Measurements from ENCODE around the gene MEX3A.
"Not testable (repeated sequence)": the region's sequence is repeated elsewhere in the genome, so short reads cannot be mapped to it uniquely, and the experiment has no call there.

Gene MEX3A

DNA sequence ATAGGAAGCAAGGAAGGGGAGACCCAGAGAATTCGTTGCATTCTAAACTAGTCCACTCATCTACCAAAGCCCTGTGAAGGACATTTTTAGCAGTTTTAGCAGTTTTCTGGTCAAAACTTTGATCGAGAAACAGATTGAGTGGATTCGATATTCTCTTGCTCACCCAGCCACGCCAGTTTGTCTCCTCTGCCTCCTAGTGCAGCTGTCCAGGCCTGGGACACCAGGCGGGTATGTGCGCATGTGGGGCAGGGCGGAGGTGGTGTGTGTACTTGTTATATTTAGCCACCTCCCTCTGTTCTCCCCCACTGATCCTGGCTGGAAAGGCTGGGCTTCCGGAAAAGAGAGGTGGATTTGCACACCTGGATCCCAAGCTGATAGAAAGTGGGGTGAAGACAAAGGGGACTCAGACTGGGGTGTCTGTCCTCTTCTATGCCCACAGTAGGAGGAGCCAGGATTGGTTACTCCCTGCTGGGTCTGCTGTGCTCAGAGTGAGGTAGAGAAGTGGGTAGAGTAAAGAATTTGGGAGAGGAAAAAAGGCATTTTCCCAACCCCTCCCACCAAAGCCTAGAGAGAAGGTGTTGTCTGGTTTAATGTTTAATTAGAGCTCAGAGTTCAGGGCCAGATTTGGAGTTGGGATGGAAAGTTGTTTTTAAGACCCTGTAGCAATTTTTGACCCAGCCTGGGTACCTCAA is 36.1 kb upstream of the MEX3A start:
- no peak for DNase-seq

DNA sequence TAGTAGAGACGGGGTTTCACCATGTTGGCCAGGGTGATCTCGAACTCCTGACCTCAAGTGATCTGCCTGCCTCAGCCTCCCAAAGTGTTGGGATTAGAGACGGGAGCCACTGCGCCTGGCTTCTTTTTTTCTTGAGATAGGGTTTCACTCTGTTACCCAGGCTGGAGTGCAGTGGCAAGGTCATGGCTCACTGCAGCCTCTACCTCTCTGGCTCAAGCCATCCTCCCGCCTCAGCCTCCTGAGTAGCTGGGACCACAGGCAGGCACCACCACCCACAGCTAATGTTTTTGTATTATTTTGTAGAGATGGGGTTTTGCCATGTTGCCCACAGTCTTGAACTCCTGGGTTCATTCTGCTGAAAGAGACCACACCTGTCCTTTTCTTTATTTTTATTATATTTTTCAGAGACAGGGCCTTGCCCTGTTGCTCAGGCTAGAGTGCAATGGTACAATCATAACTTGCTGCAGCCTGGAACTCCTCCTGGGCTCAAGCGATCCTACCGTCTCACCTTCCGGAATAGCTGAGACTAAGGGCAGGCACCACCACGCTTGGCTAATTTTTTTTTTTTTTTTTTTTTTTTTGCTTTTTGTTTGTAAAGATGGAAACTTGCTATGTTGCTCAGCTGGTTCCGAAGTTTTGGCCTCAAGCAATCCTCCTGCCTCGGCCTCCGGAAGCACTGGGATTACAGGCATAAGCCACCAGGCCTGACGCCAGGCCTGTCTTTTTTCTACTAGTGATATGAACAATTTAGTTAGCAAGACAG is 35.3 kb upstream of the MEX3A start:
- no peak for DNase-seq

DNA sequence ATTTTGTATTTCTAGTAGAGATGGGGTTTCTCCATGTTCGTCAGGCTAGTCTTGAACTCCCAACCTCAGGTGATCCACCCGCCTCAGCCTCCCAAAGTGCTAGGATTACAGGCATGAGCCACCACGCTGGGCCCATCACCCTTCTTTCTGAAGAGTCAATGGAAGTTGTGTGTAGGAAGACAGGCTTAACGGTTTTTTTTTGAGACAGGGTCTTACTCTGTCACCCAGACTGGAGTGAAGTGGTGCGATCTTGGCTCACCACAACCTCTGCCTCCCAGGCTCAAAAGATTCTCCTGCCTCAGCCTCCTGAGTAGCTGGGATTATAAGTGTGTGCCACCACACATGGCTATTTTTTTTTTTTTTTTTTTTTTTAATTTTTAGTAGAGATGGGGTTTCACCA is 34.5 kb upstream of the MEX3A start:
- not testable (repeated sequence) for DNase-seq

DNA sequence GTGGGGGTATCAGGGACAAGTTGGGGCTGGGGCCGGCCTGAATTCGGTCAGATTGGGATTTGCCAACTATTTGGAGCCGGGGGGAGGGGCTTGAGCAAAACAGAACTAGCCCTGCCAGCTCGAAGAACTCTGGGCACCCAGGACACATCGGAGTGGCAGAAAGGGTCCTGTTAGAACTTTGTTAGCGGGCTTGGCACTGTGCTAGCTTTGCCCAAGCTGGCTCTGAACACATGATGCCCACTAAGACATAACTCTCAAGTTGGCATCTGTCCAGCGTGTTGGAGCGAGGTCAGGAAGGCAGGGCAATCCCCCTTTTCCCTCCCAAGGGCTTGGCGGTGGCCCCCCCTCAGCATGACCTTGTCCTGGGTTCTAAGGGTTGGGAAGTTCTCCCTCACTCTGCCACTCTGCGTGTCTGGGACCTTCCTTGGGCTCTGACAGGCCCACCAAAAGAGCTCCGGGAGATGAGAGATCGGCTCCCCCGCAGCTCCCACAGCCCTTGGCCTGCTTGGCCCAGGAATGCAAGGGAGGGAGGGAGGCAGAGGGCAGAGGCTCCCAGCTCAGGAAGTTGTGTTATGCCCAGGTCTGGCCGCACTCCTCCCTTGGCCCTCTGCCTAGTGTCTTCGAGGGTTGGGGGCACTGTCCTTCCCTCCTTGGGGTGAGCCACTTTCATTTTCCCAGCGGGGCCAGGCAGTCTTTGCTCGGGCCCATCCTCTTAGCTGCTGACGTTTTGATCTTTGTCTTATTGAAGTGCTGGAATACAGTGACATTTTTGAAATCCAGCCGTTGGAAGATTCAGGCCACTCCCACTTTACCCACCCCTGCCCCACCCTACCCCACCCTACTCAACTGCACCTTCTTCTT is 33.5 kb upstream of the MEX3A start:
- DNase-seq = no peak

DNA sequence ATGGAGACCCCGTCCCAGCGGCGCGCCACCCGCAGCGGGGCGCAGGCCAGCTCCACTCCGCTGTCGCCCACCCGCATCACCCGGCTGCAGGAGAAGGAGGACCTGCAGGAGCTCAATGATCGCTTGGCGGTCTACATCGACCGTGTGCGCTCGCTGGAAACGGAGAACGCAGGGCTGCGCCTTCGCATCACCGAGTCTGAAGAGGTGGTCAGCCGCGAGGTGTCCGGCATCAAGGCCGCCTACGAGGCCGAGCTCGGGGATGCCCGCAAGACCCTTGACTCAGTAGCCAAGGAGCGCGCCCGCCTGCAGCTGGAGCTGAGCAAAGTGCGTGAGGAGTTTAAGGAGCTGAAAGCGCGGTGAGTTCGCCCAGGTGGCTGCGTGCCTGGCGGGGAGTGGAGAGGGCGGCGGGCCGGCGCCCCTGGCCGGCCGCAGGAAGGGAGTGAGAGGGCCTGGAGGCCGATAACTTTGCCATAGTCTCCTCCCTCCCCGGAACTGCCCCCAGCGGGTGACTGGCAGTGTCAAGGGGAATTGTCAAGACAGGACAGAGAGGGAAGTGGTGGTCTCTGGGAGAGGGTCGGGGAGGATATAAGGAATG is 32.8 kb upstream of the MEX3A start:
- DNase-seq = no peak

DNA sequence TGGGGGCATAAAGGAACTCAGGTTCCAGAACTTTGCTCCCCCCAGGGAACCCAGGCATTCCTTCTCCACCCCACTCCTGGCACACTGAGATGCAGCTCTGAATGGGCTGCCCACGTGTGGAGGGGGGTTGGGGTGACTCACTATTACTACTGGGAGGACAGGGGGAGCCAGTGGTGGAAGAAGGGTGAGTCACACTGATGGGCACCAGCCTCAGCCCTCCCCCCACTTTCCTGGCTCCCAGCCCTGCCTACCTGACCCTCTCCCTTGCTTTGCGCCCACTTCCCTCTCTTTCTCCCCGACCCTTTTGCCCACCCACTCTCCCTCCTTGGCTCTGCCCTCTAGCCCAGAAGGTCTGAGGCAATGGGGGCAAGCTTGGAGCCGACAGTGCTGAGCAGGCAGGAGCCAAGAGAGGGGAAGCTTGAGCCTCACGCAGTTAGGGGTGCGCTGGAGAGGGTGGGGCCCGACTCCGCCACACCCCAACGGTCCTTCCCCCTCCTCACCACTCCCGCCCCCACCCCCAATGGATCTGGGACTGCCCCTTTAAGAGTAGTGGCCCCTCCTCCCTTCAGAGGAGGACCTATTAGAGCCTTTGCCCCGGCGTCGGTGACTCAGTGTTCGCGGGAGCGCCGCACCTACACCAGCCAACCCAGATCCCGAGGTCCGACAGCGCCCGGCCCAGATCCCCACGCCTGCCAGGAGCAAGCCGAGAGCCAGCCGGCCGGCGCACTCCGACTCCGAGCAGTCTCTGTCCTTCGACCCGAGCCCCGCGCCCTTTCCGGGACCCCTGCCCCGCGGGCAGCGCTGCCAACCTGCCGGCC is 32.0 kb upstream of the MEX3A start, which contains the start of gene LMNA:
Gene LMNA, plus strand, starts transcription at position 611 of the 818 bp plus-strand sequence. CDS start 208 bp downstream, outside the sequence.
- DNase-seq = peak; percentile 46

DNA sequence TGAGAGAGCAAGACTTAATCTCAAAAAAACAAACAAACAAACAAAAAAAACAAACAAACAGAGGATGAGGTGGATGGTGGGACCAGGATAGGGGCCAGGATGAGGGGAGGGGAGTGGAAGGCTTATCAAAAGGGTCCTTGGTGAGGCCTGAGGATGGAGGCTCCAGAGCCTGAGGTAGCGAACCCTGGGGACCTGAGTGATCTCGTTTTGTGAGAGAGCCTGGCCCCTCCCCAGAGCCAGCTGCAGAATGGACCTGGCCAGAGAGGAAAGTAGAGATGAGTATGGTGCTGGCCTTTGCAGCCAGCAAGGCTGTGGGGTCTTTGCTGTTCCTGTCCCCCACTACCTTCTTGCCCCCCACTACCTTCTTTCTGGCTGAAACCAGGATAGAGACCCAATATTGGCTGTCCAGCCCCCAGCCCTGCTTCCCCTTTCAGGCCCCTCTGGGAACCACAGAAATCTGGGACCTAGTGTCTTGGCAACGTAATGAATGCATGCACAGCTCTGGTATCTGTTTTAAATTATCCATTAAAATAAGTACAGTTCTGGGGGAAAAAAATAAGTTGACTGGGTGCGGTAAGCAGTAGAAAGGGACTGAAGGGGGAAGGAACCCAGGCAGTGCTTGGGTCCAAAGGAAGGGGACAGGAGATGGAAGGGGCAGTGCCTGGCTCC is 31.2 kb upstream of the MEX3A start:
- no peak for DNase-seq

DNA sequence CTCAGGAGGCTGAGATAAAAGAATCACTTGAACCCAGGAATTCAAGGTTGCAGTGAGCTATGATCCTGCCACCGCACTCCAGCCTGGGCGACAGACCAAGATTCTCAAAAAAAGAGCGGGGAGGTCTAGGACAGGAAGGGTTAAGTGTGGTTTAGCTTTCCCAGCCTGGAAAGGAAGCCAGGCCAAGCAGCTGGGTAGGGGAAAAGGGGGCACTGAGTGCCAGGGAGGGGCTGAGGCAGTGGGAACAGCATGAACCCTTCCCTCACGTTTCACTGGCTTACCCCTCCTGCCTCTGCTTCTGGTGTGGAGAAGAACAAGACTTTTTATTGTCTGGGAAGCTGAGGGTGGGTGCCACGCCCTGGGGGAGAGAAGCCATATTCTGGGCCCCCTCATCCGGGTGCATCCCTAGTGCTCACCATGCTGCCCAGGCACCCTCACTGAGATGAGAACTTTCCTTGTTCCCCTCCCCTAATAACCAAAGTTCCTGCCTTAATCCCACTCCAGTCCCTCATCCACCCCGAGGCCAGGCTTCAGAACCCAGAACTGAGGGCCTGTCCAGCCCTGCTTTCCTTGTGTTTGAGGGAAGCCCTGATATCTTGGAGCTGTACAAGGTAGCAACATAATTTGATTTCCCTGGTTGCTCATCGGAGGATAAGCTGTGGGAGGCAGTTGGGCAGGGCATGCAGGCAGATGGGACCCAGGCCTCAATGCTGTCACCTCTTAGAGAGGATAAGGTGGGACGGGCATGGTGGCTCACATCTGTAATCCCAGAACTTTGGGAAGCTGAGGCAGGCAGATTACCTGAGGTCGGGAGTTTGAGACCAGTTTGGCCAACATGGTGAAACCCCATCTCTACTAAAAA is 30.2 kb upstream of the MEX3A start:
- no peak for DNase-seq

DNA sequence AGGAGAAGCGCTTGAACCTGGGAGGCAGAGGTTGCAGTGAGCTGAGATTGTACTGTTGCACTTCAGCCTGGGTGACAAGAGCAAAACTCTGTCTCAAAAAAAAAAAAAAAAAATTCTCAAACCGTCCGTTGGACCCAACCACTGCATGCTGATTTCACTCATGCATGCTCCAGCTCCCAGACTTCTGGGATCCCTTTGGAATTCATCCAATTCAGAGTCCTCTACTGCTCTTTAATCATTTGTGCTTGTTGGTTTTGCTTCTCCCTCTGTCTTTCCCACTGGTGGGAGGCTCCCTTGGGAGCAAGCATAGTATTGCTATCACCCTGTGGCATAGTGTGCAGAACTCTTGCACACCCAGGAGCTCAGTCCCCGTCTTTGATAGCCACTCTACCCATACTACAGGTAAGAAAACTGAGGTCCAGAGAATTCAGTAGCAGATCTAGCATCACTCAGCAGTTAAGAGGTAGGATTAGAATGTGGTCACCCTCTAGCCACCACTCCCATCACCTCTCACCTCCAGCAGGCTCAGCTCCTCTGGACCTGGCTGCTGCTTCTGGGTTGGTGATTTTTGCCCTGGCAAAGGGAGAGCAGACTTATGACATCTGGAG is 29.2 kb upstream of the MEX3A start:
- no peak for DNase-seq

DNA sequence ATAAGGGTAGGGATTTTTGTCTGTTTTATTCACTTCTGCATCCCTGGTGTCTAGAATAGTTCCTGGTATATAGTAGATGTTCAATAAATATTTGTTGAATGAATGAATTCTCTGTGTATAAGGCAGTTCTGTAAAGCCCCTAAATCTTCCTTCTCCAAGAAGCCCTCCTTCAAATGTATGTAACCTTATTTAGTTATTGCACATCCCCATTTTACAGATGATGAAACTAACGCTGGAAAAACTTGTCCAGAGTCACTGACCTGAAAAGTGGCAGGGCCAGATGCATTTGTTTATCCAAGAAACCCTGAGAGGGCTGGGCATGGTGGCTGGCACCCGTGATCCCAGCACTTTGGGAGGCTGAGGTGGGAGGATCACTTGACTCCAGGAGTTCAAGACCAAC is 28.0 kb upstream of the MEX3A start:
- no peak for DNase-seq

DNA sequence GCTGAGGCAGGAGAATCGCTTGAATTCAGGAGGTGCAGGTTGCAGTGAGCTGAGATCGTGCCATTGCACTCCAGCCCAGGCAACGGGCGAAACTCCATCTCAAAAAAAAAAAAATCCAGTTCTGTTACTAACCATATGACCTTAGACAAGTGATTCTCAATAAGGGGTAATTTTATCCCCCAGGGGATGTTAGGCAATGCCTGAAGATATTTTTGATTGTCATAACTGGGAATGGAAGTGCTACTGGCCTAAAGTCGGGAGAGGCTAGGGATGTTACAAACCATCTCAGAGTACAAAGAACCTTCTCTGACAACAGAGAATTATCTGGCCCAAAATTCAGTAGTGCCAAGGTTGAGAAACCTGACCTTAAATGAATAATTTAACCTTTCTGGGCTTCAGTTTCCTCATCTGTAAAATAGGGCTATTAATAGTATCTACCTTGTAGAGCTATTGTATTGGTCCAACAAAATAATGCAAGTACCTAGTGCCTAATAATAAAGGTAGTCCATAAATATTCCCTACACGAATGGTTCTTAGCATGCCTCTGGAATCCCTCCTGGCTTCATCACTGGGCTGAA is 26.5 kb upstream of the MEX3A start:
- no peak for DNase-seq

DNA sequence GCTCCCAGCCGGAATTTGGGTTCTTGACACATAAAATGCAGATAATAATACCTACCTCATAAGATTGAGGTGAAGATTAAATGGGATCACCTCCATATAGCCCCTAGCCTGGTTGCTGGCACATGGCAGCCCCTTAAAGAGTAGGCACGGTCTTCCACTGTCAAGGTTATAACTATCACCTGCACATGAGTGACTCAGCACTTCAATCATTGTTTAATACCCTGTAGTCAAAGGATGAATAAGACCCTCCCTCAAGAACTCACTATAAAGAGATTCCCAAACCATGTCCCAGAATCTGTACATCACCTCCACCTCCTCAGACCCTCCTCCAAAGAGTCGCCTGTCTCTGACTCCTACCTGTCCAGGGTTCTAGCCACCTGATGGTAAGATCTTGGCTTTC is 25.8 kb upstream of the MEX3A start:
- DNase-seq = no peak

DNA sequence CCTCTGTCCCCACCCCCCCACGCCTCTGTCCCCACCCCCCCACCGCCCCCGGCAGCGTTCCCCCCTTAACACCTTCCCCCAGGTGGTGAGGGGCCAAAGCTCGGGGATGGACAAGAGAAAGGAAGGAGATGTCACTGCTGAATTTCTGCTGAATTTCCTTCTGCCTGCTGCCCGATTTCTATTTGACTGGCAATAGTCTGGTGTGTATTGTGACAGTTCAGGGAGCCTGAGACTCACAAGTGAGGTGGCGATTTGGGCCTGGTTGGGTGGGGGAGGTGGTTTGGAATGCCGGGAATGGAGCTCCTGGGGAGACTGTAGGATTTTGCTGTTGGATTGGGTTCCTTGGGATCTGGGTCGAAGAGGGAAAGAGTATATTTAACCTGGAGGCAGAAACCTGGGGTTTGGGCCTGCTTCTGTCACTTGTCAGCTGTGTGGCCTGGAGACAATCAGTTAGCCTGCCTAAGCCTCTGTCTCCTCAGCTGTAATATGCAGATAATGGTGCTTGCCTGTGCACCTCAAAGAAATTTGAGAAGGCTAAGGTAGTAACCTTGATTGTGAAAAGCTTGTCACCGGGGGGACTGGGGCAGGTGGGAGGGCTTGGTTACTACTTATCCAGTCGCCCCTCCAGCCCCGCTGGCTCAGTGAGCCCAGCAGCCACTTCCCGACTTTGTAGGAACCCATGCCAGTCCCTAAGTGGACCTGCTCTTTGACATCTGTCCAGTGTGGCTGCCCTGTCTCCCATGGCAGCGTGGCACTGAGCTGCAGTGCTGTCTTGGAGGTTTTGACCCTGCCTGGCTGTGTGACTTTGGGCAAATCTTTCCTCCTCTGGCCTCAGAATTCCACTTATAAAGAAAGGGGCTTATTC is 24.6 kb upstream of the MEX3A start:
- DNase-seq = no peak

DNA sequence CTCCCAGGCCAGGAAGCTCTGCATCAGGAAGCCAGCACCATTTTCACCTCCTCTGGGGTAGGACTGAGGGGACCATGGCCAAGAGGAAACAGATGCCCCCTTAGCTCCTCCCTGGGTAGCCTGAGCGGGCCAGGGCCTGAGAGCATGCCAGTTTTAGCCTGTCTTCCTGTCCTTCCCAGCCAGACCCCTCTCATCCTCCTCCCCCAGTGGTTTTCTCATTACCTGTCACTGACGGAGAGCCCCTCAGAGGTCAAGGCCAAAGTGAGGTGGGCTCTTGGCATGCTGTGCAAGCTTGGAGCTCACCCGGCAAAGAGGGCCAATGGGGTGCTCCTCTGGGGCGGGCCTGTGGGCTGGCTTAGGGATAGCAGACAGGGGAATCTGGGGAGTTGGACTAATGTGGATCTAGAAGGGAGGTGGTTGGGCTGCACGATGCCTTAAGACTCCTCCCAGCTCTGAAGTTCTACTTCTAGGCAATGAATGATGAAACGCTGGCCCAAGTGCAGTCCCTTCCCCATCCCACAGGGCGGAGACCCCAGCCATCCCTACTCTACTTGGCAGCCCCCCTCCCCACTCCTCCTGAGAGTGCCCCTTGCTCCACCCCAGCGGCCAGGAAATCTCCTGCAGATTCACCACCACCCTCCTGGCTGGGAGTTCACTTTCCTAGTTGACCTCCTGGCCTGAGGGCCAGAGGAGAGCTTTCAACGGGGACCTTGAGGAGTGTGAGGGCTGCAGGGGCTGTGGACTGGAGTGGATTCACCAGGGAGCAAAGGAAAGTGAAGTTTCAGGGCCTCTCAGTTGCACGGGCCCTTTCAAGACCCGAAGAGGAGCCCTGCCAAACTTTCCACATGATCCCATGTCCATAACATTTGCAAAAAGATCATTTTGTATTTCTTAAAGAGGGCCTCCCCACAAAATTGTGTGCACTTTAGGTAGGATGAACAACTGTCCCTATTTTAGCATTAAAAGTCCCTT is 22.9 kb upstream of the MEX3A start:
- DNase-seq = no peak

DNA sequence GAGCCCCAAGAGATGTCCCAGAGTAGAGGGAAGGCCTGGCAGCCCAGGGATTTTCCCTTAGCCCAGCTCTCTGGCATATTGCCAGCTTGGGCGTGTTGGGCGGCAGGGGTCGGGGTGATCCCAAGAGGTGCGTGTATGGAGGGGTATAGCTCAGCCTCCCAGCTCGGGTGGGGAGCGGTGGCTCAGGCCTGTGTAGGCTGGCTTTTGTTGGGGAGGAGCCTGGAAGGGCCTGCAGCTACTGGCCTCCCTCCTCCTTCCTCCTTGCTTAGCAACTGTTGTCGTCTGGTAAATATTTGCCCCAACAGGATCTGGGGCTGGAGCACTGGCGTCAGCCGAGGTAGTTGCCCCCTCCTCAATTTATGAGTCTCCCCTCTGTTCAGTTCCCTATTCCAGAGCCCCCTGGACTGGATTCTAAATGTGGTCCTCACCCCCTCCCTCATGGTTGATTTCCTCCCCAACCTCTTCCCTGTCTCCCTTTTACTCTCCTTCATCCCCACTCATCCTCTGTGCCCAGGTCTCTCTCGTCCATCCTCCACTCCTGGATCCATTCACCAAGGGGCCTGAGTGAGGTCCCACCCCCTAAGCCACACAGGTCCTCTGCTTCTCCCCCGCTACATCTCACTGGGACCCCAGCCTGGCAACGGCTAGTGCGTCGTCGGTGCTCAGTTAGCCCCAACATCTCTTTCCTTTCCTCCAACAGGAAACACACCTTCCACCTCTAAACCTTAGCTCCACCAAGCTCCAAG is 22.0 kb upstream of the MEX3A start:
- DNase-seq = no peak

DNA sequence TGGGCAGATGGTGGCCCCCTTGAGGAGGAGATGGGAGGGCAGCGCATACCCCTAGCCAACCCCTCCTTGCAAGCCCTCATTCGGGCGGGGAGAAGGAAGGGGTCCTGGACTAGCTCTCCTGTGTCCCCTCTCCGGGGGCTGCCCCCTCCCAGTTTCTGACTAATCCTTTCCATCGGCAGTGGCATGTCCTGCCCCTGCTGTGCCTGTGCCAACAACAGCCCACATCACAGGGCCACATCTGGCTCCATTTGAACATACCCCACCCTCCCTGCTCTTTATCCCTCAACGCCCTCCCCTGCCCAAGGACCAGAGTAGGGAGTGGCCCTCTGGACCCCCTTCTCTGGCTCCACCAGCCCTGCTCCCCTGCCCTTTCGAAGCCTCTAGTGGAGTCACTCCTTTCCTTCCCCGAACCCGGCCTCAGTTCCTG is 21.3 kb upstream of the MEX3A start:
- DNase-seq = no peak
